Activated CD8-positive, alpha-beta T cell treated with anti-CD3 and anti-CD28 coated beads, Interleukin-2, amount 10 ng/mL, durations not matched to agents 7 days and 5 days (primary cell): Measurements from ENCODE around the gene PTCD1. TPM values are rescaled to one million over a fixed set of nuclear protein-coding genes. Genes with fewer than 3 reads are reported as not detected.
A peak's percentile ranks its signal among the peaks of the same experiment; 100 is the strongest.

Source experiments
- ATAC-seq: fragments of 150-1000 bp; cut with Tn5 transposase; one replicate; pipeline ENCODE4 v1.10.0; 2021; ENCODE audit warnings: moderate library complexity
- CTCF ChIA-PET: fragments of 350-600 bp; sonication (Branson Sonifier 250); formaldehyde crosslinking; loops from one replicate; lab custom pipeline; 2021; ENCODE audit warnings: antibody characterized with exemption; lab: Charles Lee
- POLR2A ChIA-PET: fragments of 350-600 bp; sonication (Branson Sonifier 250); formaldehyde crosslinking; loops from one replicate; lab custom pipeline; 2021; ENCODE audit warnings: antibody characterized with exemption; lab: Charles Lee
- DNase-seq: peaks from one replicate; pipeline ENCODE4 v3.0.0-alpha.2; 2020
- H3K27ac Mint-ChIP-seq: one replicate; pipeline ENCODE4 v1.8.0; 2021; ENCODE audit warnings: mild to moderate bottlenecking, mixed read lengths
- H3K27me3 Mint-ChIP-seq: one replicate; pipeline ENCODE4 v1.8.0; 2021; ENCODE audit warnings: low read depth, mixed read lengths
- H3K36me3 Mint-ChIP-seq: one replicate; pipeline ENCODE4 v1.8.0; 2021; ENCODE audit warnings: low read depth, mixed read lengths
- H3K4me1 Mint-ChIP-seq: one replicate; pipeline ENCODE4 v1.8.0; 2021; ENCODE audit warnings: low read depth, mixed read lengths
- H3K4me3 Mint-ChIP-seq: one replicate; pipeline ENCODE4 v1.8.0; 2021; ENCODE audit warnings: mild to moderate bottlenecking, mixed read lengths
- H3K9me3 Mint-ChIP-seq: one replicate; pipeline ENCODE4 v1.8.0; 2022; ENCODE audit warnings: mixed read lengths; ENCODE audit not compliant: insufficient read depth
- total RNA-seq, 2 experiments: library from RNA; stranded (reverse); gene quantifications; one replicate each; pipeline ENCODE4 v1.2.3, GENCODE V29; 2021

PTCD1 gene
- total RNA-seq, 2 experiments from 2014 or later: 10.9 to 13.4 TPM

GRCh38 chr7:99407872-99408378, 30.7 kb downstream of the PTCD1 start:
- H3K27me3 Mint-ChIP-seq: no peaks in the 10 kb centered on the region
- peak; percentile 13 for ATAC-seq
- H3K9me3 Mint-ChIP-seq: no peaks in the 10 kb centered on the region
- ChIA-PET POLR2A (interaction anchor here (0.7 to 4.0 kb wide), 12 partner anchors 8 to 674 kb away, joined by 3 to 53 read pairs (median 10); partner anchors contain the start of genes ARPC1B, CPSF4, PTCD1 and ZKSCAN5), CTCF (interaction anchor here (1.0 to 3.2 kb wide), 9 partner anchors 9 to 347 kb away, joined by 3 to 17 read pairs (median 4); no protein-coding TSS in a partner anchor)
- H3K4me1 Mint-ChIP-seq: peaks cover 48% of the 10 kb centered on the region
- peak overlapping the region; percentile 98 for H3K4me3 Mint-ChIP-seq
- peaks cover 39% of the 10 kb centered on the region for H3K36me3 Mint-ChIP-seq
- peak overlapping the region; percentile 99 for H3K27ac Mint-ChIP-seq
- peak; percentile 49 for DNase-seq

GRCh38 chr7:99406557-99406956, 32.0 kb downstream of the PTCD1 start:
- ATAC-seq: no peak
- ChIA-PET POLR2A (interaction anchor here (1.0 to 4.0 kb wide), 8 partner anchors 7 to 151 kb away, joined by 3 to 53 read pairs (median 23); partner anchors contain the start of genes ARPC1B, ZKSCAN5 and ZNF655), CTCF (interaction anchor here (1.2 to 3.2 kb wide), 7 partner anchors 7 to 345 kb away, joined by 3 to 17 read pairs (median 6); no protein-coding TSS in a partner anchor)
- peaks cover 34% of the 10 kb centered on the region for H3K36me3 Mint-ChIP-seq
- H3K9me3 Mint-ChIP-seq: no peaks in the 10 kb centered on the region
- H3K27me3 Mint-ChIP-seq: no peaks in the 10 kb centered on the region
- peaks cover 46% of the 10 kb centered on the region for H3K4me1 Mint-ChIP-seq
- peak overlapping the region; percentile 98 for H3K4me3 Mint-ChIP-seq
- peak overlapping the region; percentile 99 for H3K27ac Mint-ChIP-seq
- peak; percentile 33 for DNase-seq

GRCh38 chr7:99404977-99405320, 33.6 kb downstream of the PTCD1 start:
- Mint-ChIP-seq H3K27me3 (no peaks in the 10 kb centered on the region), H3K36me3 (peaks cover 38% of the 10 kb centered on the region), H3K9me3 (no peaks in the 10 kb centered on the region), H3K4me3 (no peak overlapping the region), H3K27ac (no peak overlapping the region), H3K4me1 (peaks cover 33% of the 10 kb centered on the region)
- DNase-seq (no peak), ATAC-seq (no peak)
- ChIA-PET CTCF (interaction anchor here (1.0 kb wide), 1 partner anchor 18 kb away, joined by 4 read pairs; no protein-coding TSS in a partner anchor), POLR2A (no interaction called here)

GRCh38 chr7:99404235-99404976, 34.2 kb downstream of the PTCD1 start:
- Mint-ChIP-seq H3K9me3 (no peaks in the 10 kb centered on the region), H3K4me1 (peaks cover 29% of the 10 kb centered on the region), H3K27me3 (no peaks in the 10 kb centered on the region), H3K27ac (peak overlapping the region; percentile 37), H3K4me3 (no peak overlapping the region), H3K36me3 (peaks cover 36% of the 10 kb centered on the region)
- ATAC-seq: no peak
- CTCF ChIA-PET: no interaction called here
- no peak for DNase-seq
- POLR2A ChIA-PET: interaction anchor here (0.6 kb wide), 1 partner anchor 10 kb away, joined by 3 read pairs; no protein-coding TSS in a partner anchor

- H3K36me3 Mint-ChIP-seq: peaks cover 37% of the 10 kb centered on the region
- DNase-seq (no peak), ATAC-seq (no peak)
- CTCF ChIA-PET: interaction anchor here (0.6 kb wide), 1 partner anchor 13 kb away, joined by 3 read pairs; no protein-coding TSS in a partner anchor
- no peaks in the 10 kb centered on the region for H3K27me3 Mint-ChIP-seq
- POLR2A ChIA-PET: no interaction called here
- H3K4me3 Mint-ChIP-seq: no peak overlapping the region
- H3K4me1 Mint-ChIP-seq: peaks cover 31% of the 10 kb centered on the region
- H3K9me3 Mint-ChIP-seq: no peaks in the 10 kb centered on the region
- H3K27ac Mint-ChIP-seq: peak overlapping the region; percentile 37
These were observed 34.8 kb downstream of the PTCD1 start for GRCh38 chr7:99403764-99404163.

GRCh38 chr7:99402854-99403253, 35.7 kb downstream of the PTCD1 start:
- CTCF ChIA-PET: no interaction called here
- H3K4me1 Mint-ChIP-seq: peaks cover 34% of the 10 kb centered on the region
- no peaks in the 10 kb centered on the region for H3K9me3 Mint-ChIP-seq
- no peaks in the 10 kb centered on the region for H3K27me3 Mint-ChIP-seq
- no peak overlapping the region for H3K4me3 Mint-ChIP-seq
- POLR2A ChIA-PET: no interaction called here
- peaks cover 44% of the 10 kb centered on the region for H3K36me3 Mint-ChIP-seq
- DNase-seq (no peak), ATAC-seq (no peak)
- peak overlapping the region; percentile 19 for H3K27ac Mint-ChIP-seq

- peaks cover 14% of the 10 kb centered on the region for H3K4me1 Mint-ChIP-seq
- DNase-seq: no peak
- no peaks in the 10 kb centered on the region for H3K27me3 Mint-ChIP-seq
- no peaks in the 10 kb centered on the region for H3K9me3 Mint-ChIP-seq
- H3K36me3 Mint-ChIP-seq: peaks cover 69% of the 10 kb centered on the region
- H3K27ac Mint-ChIP-seq: peak overlapping the region; percentile 60
- ChIA-PET POLR2A (interaction anchor here (1.4 to 3.1 kb wide), 4 partner anchors 9 to 25 kb away, joined by 3 to 23 read pairs (median 3); partner anchors contain the start of genes ARPC1B, BUD31 and PDAP1), CTCF (interaction anchor here (1.5 to 1.6 kb wide), 2 partner anchors 8 to 9 kb away, joined by 4 to 10 read pairs; partner anchors contain the start of genes BUD31 and PDAP1)
- no peak overlapping the region for H3K4me3 Mint-ChIP-seq
- ATAC-seq: no peak
These were observed 39.0 kb downstream of the PTCD1 start for GRCh38 chr7:99399597-99399996.

- no peak overlapping the region for H3K4me3 Mint-ChIP-seq
- peaks cover 71% of the 10 kb centered on the region for H3K36me3 Mint-ChIP-seq
- H3K4me1 Mint-ChIP-seq: peaks cover 11% of the 10 kb centered on the region
- ATAC-seq: no peak
- DNase-seq: no peak
- H3K27me3 Mint-ChIP-seq: no peaks in the 10 kb centered on the region
- H3K9me3 Mint-ChIP-seq: no peaks in the 10 kb centered on the region
- H3K27ac Mint-ChIP-seq: peak overlapping the region; percentile 56
- CTCF ChIA-PET: interaction anchor here (1.0 to 1.6 kb wide), 2 partner anchors 9 to 12 kb away, joined by 3 to 10 read pairs; partner anchors contain the start of genes BUD31 and PDAP1
- POLR2A ChIA-PET: interaction anchor here (0.7 to 3.1 kb wide), 8 partner anchors 9 to 39 kb away, joined by 3 to 23 read pairs (median 3); partner anchors contain the start of genes ARPC1B, BUD31, CPSF4 and PDAP1
These were observed 39.6 kb downstream of the PTCD1 start for GRCh38 chr7:99398891-99399445.

- Mint-ChIP-seq H3K27me3 (no peaks in the 10 kb centered on the region), H3K9me3 (no peaks in the 10 kb centered on the region), H3K4me1 (peaks cover 22% of the 10 kb centered on the region), H3K27ac (peak overlapping the region; percentile 56), H3K4me3 (no peak overlapping the region), H3K36me3 (peaks cover 72% of the 10 kb centered on the region)
- ATAC-seq: no peak
- CTCF ChIA-PET: no interaction called here
- POLR2A ChIA-PET: interaction anchor here (1.2 kb wide), 2 partner anchors 9 to 17 kb away, joined by 3 read pairs; no protein-coding TSS in a partner anchor
- DNase-seq: no peak
These were observed 41.2 kb downstream of the PTCD1 start for GRCh38 chr7:99397297-99397983.

- H3K9me3 Mint-ChIP-seq: no peaks in the 10 kb centered on the region
- H3K4me3 Mint-ChIP-seq: no peak overlapping the region
- ATAC-seq: no peak
- DNase-seq: no peak
- peak overlapping the region; percentile 56 for H3K27ac Mint-ChIP-seq
- H3K27me3 Mint-ChIP-seq: no peaks in the 10 kb centered on the region
- H3K4me1 Mint-ChIP-seq: peaks cover 29% of the 10 kb centered on the region
- POLR2A ChIA-PET: interaction anchor here (1.0 to 1.2 kb wide), 3 partner anchors 10 to 16 kb away, joined by 3 read pairs; partner anchors contain the start of genes BUD31 and PDAP1
- CTCF ChIA-PET: no interaction called here
- peaks cover 76% of the 10 kb centered on the region for H3K36me3 Mint-ChIP-seq
These were observed 41.9 kb downstream of the PTCD1 start for GRCh38 chr7:99396418-99397296.
